SK-N-SH (cell line): ENCODE measurements around the gene MYLK4. TPM values are rescaled to one million over a fixed set of nuclear protein-coding genes. Genes with fewer than 3 reads are reported as not detected.

Experiments used
- CTCF ChIA-PET: fragments of 300-600, 350-600 bp; formaldehyde crosslinking; extraction: SDS; loops from one replicate; lab custom pipeline; 2021; lab: Yijun Ruan, JAX
- POLR2A ChIA-PET: fragments of 350-600 bp; sonication (Branson Sonifier 250); formaldehyde crosslinking; extraction: SDS; loops from one replicate; lab custom pipeline; 2020; ENCODE audit warnings: antibody characterized with exemption, inconsistent platforms; lab: Yijun Ruan, JAX
- DNase-seq: peaks from one replicate; pipeline ENCODE4 v3.0.0; 2012
- H2AFZ ChIP-seq: fragments of 200-600 bp; sonication (generic); 2 replicates; pipeline ENCODE4 v1.8.1; 2016; ENCODE audit warnings: antibody characterized with exemption, mild to moderate bottlenecking, low read depth
- H3F3A ChIP-seq: fragments of 200-600 bp; sonication (generic); replicated peaks from 2 replicates; pipeline ENCODE3; 2016; ENCODE audit warnings: antibody characterized with exemption, mild to moderate bottlenecking; ENCODE audit not compliant: insufficient read depth
- H3K27ac ChIP-seq, 2 experiments: fragments of 200-500 bp in 1 of 2; fragments of 200-600 bp in 1 of 2; sonication (Bioruptor generic) in 1 of 2; sonication (generic), shearing (Covaris generic) in 1 of 2; 2 replicates each; pipeline versions ENCODE4 v1.5.1 to v1.6.1; 2014 to 2016; ENCODE audit warnings: low read depth in 2 of 2, inconsistent platforms in 1 of 2, low read length in 1 of 2, mild to moderate bottlenecking in 1 of 2, mixed read lengths in 1 of 2
- H3K27me3 ChIP-seq: fragments of 200-600 bp; sonication (generic), shearing (Covaris generic); 2 replicates; pipeline ENCODE4 v1.6.1; 2016; ENCODE audit warnings: mixed run types; ENCODE audit not compliant: insufficient read depth
- H3K36me3 ChIP-seq, 2 experiments: fragments of 200-500 bp in 1 of 2; fragments of 200-600 bp in 1 of 2; sonication (Bioruptor generic) in 1 of 2; sonication (generic) in 1 of 2; replicated peaks in 1 of 2; 2 replicates each; pipeline versions ENCODE3 to v1.5.1; 2014 to 2016; ENCODE audit warnings: low read length in 1 of 2, mild to moderate bottlenecking in 1 of 2; ENCODE audit not compliant: insufficient read depth in 2 of 2, control insufficient read depth in 1 of 2
- H3K4me1 ChIP-seq, 2 experiments: fragments of 200-500 bp in 1 of 2; fragments of 200-600 bp in 1 of 2; sonication (Bioruptor generic) in 1 of 2; sonication (generic), shearing (Covaris generic) in 1 of 2; 2 replicates each; pipeline versions ENCODE4 v1.5.1 to v1.6.1; 2014 to 2016; ENCODE audit warnings: low read depth in 1 of 2, low read length in 1 of 2, mixed run types in 1 of 2; ENCODE audit not compliant: insufficient read depth in 2 of 2, control insufficient read depth in 1 of 2
- H3K4me2 ChIP-seq: fragments of 200-600 bp; sonication (generic), shearing (Covaris generic); 2 replicates; pipeline ENCODE4 v1.6.1; 2017; ENCODE audit warnings: mixed run types
- H3K4me3 ChIP-seq, 2 experiments: fragments of 200-500 bp in 1 of 2; fragments of 200-600 bp in 1 of 2; sonication (Bioruptor generic) in 1 of 2; sonication (generic), shearing (Covaris generic) in 1 of 2; 2 replicates each; pipeline versions ENCODE4 v1.5.1 to v1.8.1; 2014 to 2016; ENCODE audit warnings: low read depth in 2 of 2, inconsistent platforms in 1 of 2, low read length in 1 of 2, mild to moderate bottlenecking in 1 of 2, mixed read lengths in 1 of 2, moderate library complexity in 1 of 2
- H3K79me2 ChIP-seq: fragments of 200-600 bp; sonication (generic); 2 replicates; pipeline ENCODE4 v1.8.1; 2017; ENCODE audit warnings: mild to moderate bottlenecking; ENCODE audit not compliant: insufficient read depth
- H3K9ac ChIP-seq: fragments of 200-600 bp; sonication (generic); 2 replicates; pipeline ENCODE4 v1.6.1; 2017; ENCODE audit warnings: mixed run types
- H3K9me2 ChIP-seq: fragments of 200-600 bp; sonication (generic); 2 replicates; pipeline ENCODE4 v1.6.1; 2017; ENCODE audit warnings: mixed run types
- H3K9me3 ChIP-seq: fragments of 200-600 bp; sonication (generic); 2 replicates; pipeline ENCODE4 v1.6.1; 2017; ENCODE audit warnings: mixed run types, mild to moderate bottlenecking, moderate library complexity
- H4K20me1 ChIP-seq: fragments of 200-600 bp; sonication (generic); 2 replicates; pipeline ENCODE4 v1.6.1; 2017; ENCODE audit warnings: mild to moderate bottlenecking, mixed run types; ENCODE audit not compliant: insufficient read depth
- ELF1 ChIP-seq: IDR thresholded peaks from 2 replicates; pipeline ENCODE4 v1.4.0; 2012
- EZH2phosphoT487 ChIP-seq: fragments of 200-600 bp; sonication (generic); IDR thresholded peaks from 2 replicates; pipeline ENCODE4 v1.6.1; 2017; ENCODE audit warnings: low read depth, mixed run types, mild to moderate bottlenecking, antibody characterized with exemption, moderate library complexity, borderline replicate concordance
- FOSL2 ChIP-seq: IDR thresholded peaks from 2 replicates; pipeline ENCODE4 v1.4.0; 2012; ENCODE audit warnings: low read depth, mild to moderate bottlenecking, moderate library complexity, borderline replicate concordance
- FOXJ3 ChIP-seq: sonication (generic); formaldehyde crosslinking; IDR thresholded peaks from 2 replicates; pipeline ENCODE4 v1.5.1; 2020; ENCODE audit warnings: mild to moderate bottlenecking, missing genetic modification reagents
- GABPA ChIP-seq: IDR thresholded peaks from 2 replicates; pipeline ENCODE4 v1.4.0; 2012; ENCODE audit warnings: low read depth, mild to moderate bottlenecking
- GATA2 ChIP-seq: sonication (generic); formaldehyde crosslinking; IDR thresholded peaks from 2 replicates; pipeline ENCODE4 v1.5.0; 2020; ENCODE audit warnings: mild to moderate bottlenecking, missing genetic modification reagents
- IRF3 ChIP-seq: fragments of 150-350 bp; IDR thresholded peaks from 2 replicates; pipeline ENCODE4 v1.6.1; 2016; ENCODE audit warnings: mild to moderate bottlenecking, low read depth, low read length
- MAX ChIP-seq: IDR thresholded peaks from 2 replicates; pipeline ENCODE4 v1.4.0; 2012; ENCODE audit warnings: low read depth
- MEF2A ChIP-seq: IDR thresholded peaks from 2 replicates; pipeline ENCODE4 v1.4.0; 2012; ENCODE audit warnings: low read depth, borderline replicate concordance
- MXI1 ChIP-seq: IDR thresholded peaks from 2 replicates; pipeline ENCODE4 v1.6.1; 2012; ENCODE audit warnings: mild to moderate bottlenecking, low read depth, low read length, improper control_type of control experiment
- NRF1 ChIP-seq: IDR thresholded peaks from 2 replicates; pipeline ENCODE4 v1.6.1; 2012; ENCODE audit warnings: low read depth, mild to moderate bottlenecking, low read length
- RAD21 ChIP-seq: IDR thresholded peaks from 2 replicates; pipeline ENCODE4 v1.6.1; 2012; ENCODE audit warnings: mild to moderate bottlenecking, low read length
- RCOR1 ChIP-seq: fragments of 150-350 bp; IDR thresholded peaks from 2 replicates; pipeline ENCODE4 v1.6.1; 2017; ENCODE audit warnings: antibody characterized with exemption, low read length
- RXRA ChIP-seq: IDR thresholded peaks from 2 replicates; pipeline ENCODE4 v1.4.0; 2012; ENCODE audit warnings: low read depth, mild to moderate bottlenecking, borderline replicate concordance
- SIN3A ChIP-seq: IDR thresholded peaks from 2 replicates; pipeline ENCODE4 v1.6.1; 2012; ENCODE audit warnings: low read depth, mild to moderate bottlenecking, low read length, moderate library complexity, borderline replicate concordance
- SMC3 ChIP-seq: IDR thresholded peaks from 2 replicates; pipeline ENCODE4 v1.6.1; 2012; ENCODE audit warnings: low read depth, low read length, improper control_type of control experiment
- TAF1 ChIP-seq: IDR thresholded peaks from 2 replicates; pipeline ENCODE4 v1.6.1; 2012; ENCODE audit warnings: low read depth, mild to moderate bottlenecking, low read length, moderate library complexity, borderline replicate concordance
- TCF12 ChIP-seq: IDR thresholded peaks from 2 replicates; pipeline ENCODE4 v1.4.0; 2012
- TEAD4 ChIP-seq: IDR thresholded peaks from 2 replicates; pipeline ENCODE4 v1.4.0; 2012; ENCODE audit warnings: mild to moderate bottlenecking, borderline replicate concordance; ENCODE audit not compliant: insufficient read depth
- USF1 ChIP-seq: IDR thresholded peaks from 2 replicates; pipeline ENCODE4 v1.4.0; 2012; ENCODE audit warnings: low read depth, borderline replicate concordance
- ZBTB33 ChIP-seq: IDR thresholded peaks from 2 replicates; pipeline ENCODE4 v1.4.0; 2012; ENCODE audit warnings: low read depth, borderline replicate concordance
- WGBS: methylation state at CpG from one replicate; pipeline ENCODE4 v1.1.6; 2017; ENCODE audit warnings: low lambda C conversion rate; 5-methylcytosine and 5-hydroxymethylcytosine counted together
- polyA plus RNA-seq, 3 experiments: library from polyadenylated mRNA; depleted of rRNA; stranded (reverse); fragments of >200 nt; gene quantifications; 2 replicates each; pipeline ENCODE4 v1.2.3, GENCODE V29; 2012

MYLK4 gene
- polyA plus RNA-seq, 1 of the 3 experiments (the other 2 are of a cell fraction): 0.16 TPM

- no peak for TF ChIP-seq USF1
- no peak for TF ChIP-seq MEF2A
These were observed 42.3 kb downstream of the MYLK4 start (continued) for GRCh38 chr6:2708456-2708855.

GRCh38 chr6:2706558-2706957 is 44.2 kb downstream of the MYLK4 start:
- Histone ChIP-seq H3K79me2 (no peaks in the 10 kb centered on the region), H3K9me3 (peaks cover 8% of the 10 kb centered on the region; the same call in 1 of the 2 replicates), H2AFZ (no peak overlapping the region), H3K4me3 (no peak overlapping the region), H3K4me2 (no peak overlapping the region), H3K9me2 (no peaks in the 10 kb centered on the region), H3K4me1 (no peaks in the 10 kb centered on the region), H3K36me3 (no peaks in the 10 kb centered on the region), H4K20me1 (no peaks in the 10 kb centered on the region), H3K9ac (no peak overlapping the region), H3K27ac (no peak overlapping the region), H3F3A (no peaks in the 10 kb centered on the region), H3K27me3 (no peaks in the 10 kb centered on the region; the same call in 1 of the 2 replicates)
- no peak for TF ChIP-seq IRF3
- no peak for TF ChIP-seq FOXJ3
- TF ChIP-seq SMC3: no peak
- no peak for TF ChIP-seq TAF1
- no peak for TF ChIP-seq RAD21
- TF ChIP-seq GATA2 (CRISPR knock-in tag): no peak
- no peak for TF ChIP-seq RCOR1
- TF ChIP-seq TEAD4: no peak
- no peak for TF ChIP-seq GABPA
- TF ChIP-seq ELF1: no peak
- TF ChIP-seq NRF1: no peak
- TF ChIP-seq FOSL2: no peak
- no peak for TF ChIP-seq ZBTB33
- TF ChIP-seq RXRA: no peak
- no peak for TF ChIP-seq MAX
- no peak for TF ChIP-seq EZH2phosphoT487
- no peak for TF ChIP-seq SIN3A
- no peak for TF ChIP-seq MXI1
- no peak for TF ChIP-seq TCF12
- no peak for DNase-seq
- ChIA-PET CTCF (no interaction called here), POLR2A (no interaction called here)
- 45% methylated on average over 7 of the region's 7 CpGs for WGBS
